ENCODE measurements around the gene SLF1.

DNA sequence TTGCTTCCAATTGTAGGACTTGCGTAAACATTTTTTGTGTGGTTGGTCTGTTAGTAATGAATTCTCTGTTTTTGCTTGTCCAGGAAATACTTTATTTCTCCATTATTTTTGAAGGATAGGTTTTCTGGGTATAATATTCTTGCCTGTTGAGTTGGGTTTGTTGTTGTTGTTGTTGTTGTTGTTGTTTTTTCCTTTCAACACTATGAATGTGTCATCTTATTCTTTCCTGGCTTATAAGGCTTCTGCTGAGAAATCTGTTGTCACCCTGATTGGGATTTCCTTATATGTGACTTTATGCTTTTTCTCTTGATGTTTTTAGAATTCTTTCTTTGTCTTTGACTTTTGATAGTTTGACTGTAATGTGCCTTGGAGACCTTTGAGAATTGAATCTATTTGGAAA is 39.8 kb downstream of the SLF1 start:
- TF ChIP-seq, protein P1, sequence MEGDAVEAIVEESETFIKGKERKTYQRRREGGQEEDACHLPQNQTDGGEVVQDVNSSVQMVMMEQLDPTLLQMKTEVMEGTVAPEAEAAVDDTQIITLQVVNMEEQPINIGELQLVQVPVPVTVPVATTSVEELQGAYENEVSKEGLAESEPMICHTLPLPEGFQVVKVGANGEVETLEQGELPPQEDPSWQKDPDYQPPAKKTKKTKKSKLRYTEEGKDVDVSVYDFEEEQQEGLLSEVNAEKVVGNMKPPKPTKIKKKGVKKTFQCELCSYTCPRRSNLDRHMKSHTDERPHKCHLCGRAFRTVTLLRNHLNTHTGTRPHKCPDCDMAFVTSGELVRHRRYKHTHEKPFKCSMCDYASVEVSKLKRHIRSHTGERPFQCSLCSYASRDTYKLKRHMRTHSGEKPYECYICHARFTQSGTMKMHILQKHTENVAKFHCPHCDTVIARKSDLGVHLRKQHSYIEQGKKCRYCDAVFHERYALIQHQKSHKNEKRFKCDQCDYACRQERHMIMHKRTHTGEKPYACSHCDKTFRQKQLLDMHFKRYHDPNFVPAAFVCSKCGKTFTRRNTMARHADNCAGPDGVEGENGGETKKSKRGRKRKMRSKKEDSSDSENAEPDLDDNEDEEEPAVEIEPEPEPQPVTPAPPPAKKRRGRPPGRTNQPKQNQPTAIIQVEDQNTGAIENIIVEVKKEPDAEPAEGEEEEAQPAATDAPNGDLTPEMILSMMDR (IDR thresholded peaks at IDR 0.05): no peak
- TF ChIP-seq POLR2A (IDR thresholded peaks at IDR 0.05) (no peak), EP300 (IDR thresholded peaks at IDR 0.05) (no peak)
